HG02938 (cell line): Measurements from ENCODE around the gene GNS.
A peak's percentile ranks its signal among the peaks of the same experiment; 100 is the strongest.

Experiments used
- ATAC-seq: cut with Tn5 transposase; IDR thresholded peaks from one replicate; pipeline ENCODE4 v1.9.1; 2021; ENCODE audit warnings: mild to moderate bottlenecking, moderate library complexity; ENCODE audit not compliant: unreplicated experiment

Gene GNS

GRCh38 chr12:64739778-64740177, 19.4 kb downstream of the GNS start:
- no peak for ATAC-seq

GRCh38 chr12:64737539-64737938, 21.7 kb downstream of the GNS start:
- ATAC-seq, result no peak

DNA sequence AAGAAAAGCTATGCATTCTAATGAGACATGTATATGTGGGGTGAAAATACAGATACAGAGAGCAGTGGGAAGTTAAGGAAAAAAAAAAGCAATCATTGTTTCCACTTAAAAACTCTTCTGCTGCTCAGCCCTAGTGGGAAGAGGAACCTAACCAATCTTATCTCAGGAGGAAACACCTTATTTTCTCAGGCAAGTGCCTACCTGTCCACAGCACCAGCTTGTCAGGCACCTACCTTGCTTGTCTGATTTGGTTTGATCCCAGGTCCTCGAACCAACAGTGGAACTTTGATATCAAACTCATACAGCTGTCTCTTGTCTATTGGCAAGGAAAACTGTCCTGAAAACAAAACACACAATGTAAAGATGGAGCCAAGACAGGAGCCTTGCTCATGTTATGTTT, 22.4 kb downstream of the GNS start:
- no peak for ATAC-seq

DNA sequence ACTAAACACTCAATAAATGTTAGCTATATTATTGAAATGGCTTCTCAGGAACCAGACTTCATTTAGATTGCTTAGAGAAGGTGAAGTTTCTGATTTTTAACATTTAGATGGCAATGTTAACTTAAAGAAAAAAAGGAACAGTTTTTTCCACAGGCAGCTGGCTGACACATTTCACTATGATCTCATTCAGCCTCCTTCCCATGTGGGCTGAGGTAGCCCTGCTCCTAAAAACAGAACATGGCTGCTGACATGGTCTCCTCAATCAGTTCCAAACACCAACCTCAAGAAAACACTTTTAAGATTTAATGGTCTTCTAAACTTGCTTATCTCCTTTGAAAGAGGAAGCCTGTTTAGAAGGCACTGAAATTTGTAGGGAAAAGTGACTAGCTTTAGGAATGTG, 23.8 kb downstream of the GNS start:
- ATAC-seq, result no peak

DNA sequence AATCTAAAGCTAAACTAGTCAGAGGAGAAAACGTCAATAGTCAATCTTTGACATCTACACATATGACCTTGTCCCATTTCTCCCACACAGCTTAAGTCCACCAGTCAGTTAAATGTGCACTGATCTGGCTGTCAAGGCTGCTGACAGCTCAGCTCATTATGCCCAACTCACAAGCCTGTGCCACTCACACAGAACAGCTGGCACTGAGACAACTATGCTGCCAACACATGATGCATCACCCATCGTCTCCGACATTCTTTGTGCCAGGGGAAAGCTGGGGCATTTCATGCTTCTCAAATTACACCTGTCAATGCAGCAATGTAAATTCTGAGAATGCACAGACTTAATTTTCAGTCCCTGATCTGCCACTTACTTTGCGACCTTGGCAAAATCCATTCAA, 25.3 kb downstream of the GNS start:
- ATAC-seq, result no peak

- ATAC-seq, result no peak
Measured at GRCh38 chr12:64731683-64732082, 27.5 kb downstream of the GNS start.

DNA sequence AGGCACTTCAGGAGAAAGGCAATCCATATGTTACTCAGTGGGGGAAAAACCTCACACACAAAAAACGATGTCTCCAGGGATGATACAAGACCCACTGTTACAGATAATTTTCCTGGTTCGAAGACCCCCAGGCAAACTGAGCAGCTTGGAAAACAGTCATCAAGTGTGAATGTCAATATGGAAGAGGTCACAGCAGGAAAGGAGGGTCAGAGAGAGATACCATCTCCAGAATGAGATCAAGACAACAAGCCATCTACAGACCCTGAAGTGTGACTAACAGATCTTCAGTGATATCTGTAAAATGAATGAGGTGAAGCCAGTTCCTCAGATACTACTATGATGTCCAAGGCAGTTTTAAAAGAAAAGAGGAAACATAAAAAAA, 28.6 kb downstream of the GNS start:
- no peak for ATAC-seq

DNA sequence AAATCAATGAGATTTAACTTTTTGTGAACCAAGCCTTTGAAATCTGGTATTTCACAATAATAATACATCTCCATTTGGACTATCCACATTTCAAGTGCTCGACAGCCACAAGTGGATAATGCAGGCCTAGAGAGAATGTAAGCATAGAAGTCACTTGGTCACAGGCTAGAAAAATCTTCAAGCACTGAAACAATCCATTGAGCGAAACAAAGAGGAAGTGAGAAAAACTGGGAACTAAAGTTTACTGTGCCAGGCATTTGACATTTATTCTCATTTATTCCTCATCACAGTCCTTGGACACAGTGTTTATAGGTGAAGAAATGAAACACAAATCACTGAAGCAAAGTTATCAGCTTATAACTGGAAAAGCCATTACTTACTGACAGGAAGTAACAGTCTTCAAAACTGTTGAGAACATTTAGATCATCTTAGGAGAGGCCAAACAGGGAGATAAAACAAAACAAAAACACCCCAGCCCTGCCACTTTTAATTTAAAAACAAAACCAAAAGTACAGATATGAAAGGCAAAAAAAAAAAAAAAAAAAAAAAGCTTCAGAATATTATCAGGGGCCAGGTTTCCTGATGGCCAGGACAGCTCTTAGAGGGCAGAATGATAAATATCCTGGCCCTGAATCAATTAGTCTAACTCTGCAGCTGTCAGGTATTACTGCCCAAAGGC, 29.2 kb downstream of the GNS start:
- no peak for ATAC-seq

DNA sequence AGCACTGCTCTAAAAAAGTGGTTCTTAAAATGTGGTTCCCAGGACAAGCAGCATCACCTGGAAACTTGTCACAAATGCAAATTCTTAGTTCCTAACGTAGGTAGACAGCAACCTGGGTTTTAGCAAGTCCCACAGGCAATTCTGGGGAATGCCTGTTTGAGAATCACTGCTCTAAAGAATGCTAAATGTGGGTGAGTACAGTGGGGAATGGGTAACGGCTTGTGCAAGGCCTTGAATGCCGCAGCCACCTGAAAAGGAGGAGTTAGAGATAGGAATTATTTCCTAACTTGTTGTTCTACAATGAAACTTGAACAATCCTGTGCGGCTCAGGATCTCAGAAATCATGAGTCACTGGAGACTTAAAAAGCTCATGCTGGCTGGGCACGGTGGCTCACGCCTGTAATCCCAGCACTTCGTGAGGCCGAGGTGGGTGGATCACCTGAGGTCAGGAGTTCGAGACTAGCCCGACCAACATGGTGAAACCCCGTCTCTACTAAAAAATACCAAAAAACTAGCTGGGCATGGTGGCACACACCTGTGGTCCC, 34.9 kb downstream of the GNS start:
- ATAC-seq, result no peak

- no peak for ATAC-seq
Measured at GRCh38 chr12:64723630-64724029, 35.6 kb downstream of the GNS start.

GRCh38 chr12:64722835-64723234, 36.4 kb downstream of the GNS start:
- ATAC-seq, result no peak

DNA sequence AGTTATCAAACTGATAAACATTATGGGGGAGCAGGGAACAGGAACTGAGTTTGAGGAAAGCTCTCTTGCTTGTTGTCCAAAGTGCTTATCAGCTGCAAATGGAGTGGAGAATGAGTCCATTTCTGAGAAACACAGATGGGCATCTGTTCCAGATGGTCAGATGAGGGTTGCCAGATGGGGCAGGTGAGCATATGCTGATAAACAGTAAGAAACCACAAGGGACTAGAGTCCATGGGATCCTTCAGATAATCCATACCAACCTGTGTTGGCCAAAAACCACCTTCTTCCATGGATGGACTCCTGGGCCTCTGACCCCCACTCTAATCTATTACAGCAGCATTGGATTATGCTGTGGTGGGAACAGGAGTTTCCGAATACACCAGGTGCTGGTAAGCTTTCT, 38.3 kb downstream of the GNS start:
- no peak for ATAC-seq

- no peak for ATAC-seq
Measured at GRCh38 chr12:64718649-64719048, 40.6 kb downstream of the GNS start.

DNA sequence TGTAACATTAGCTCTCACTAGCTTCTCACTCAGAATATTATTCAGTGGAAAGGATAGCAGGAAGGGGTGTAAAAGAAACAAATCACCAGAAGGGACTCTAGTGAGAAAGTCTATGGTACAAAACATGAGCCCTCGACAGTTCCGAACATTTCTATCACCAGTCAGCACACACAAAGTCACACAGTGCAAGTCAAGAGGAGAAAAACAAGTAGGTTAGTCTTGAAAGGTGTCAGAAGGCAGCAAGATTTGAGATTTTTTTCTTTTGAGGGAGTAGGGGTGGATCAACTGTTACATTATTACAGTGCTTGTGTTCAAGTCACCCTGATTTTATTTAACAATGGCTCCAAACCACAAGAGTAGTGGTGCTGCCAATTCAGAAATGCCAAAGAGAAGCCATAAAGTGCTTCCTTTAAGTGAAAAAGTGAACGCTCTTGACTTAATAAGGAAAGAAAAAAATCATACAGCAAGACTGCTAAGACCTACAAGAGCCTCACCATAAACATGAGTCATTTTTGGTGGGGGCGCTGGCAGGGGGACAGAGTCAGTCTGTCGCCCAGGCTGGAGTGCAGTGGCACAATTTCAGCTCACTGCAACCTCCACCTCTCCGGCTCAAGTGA, 42.3 kb downstream of the GNS start:
- ATAC-seq, result no peak

GRCh38 chr12:64716371-64716770, 42.8 kb downstream of the GNS start:
- no peak for ATAC-seq

DNA sequence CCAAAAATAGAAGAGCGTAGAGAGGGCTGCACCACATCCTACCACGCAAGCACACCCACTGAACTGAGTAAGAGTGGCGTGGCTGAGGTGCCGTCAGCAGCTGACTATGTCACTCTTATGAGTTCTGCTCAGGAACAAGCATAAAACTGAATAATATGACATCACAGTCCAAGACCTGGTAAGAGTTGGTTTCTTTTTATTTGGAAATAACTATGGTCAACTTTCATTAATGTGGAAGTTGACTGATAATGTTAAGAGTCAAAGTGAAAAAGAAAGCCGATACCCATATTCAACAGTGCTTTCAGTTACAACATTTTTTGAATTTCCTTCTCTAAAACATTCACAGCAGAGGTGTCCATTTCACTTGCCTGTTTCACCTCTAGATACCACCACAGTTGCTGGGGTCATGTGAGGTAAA, 44.6 kb downstream of the GNS start:
- ATAC-seq, result peak; percentile 73

- no peak for ATAC-seq
Measured at GRCh38 chr12:64713376-64713775, 45.8 kb downstream of the GNS start.

GRCh38 chr12:64709429-64709828, 49.8 kb downstream of the GNS start:
- ATAC-seq, result no peak

GRCh38 chr12:64707926-64708325, 51.3 kb downstream of the GNS start:
- ATAC-seq, result no peak

DNA sequence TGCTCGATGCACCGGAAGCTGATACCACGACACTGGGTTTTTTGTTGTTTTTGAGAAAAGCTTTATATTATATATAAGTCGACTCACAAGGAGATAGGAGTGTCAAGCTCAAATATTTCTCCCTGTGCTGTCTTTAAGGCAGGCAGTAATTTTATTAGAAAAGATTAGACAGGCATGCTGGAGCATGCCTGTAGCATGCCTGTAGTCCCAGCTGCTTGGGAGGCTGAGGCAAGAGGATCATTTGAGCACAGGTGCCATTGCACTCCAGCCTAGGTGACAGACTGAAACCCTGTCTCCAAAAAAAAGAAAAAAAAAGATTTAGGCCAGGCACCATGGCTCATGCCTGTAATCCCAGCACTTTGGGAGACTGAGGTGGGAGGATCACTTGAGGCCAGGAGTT, 51.8 kb downstream of the GNS start:
- ATAC-seq, result no peak

- ATAC-seq, result no peak
Measured at GRCh38 chr12:64706857-64707256, 52.3 kb downstream of the GNS start.

- ATAC-seq, result no peak
Measured at GRCh38 chr12:64706306-64706705, 52.9 kb downstream of the GNS start.

GRCh38 chr12:64701283-64701682, 57.9 kb downstream of the GNS start:
- ATAC-seq, result no peak
